Astrocyte of the spinal cord (primary cell): ENCODE measurements around the gene FMO3.

Experiments used
- DNase-seq: peaks from one replicate; pipeline ENCODE4 v3.0.0; 2011; ENCODE audit warnings: low read depth, low spot score
- H3K4me3 ChIP-seq: 2 replicates; pipeline ENCODE4 v1.5.1; 2011; ENCODE audit warnings: low read depth, mild to moderate bottlenecking, low read length, moderate library complexity
- in situ Hi-C: cut with HindIII; loops from 2 replicates; pipeline ENCODE4 v1.10.0; 2017; ENCODE audit warnings: low sequenced_read_pairs
- TF ChIP-seq, protein P1 (sequence below): IDR thresholded peaks from 2 replicates; pipeline ENCODE4 v1.5.1; 2012; ENCODE audit warnings: low read depth, mild to moderate bottlenecking, low read length, inconsistent platforms

FMO3 gene

GRCh38 chr1:171112119-171112518 lies 21.4 kb downstream of the FMO3 start:
- in situ Hi-C loops: no loop called here
- TF ChIP-seq, protein P1, sequence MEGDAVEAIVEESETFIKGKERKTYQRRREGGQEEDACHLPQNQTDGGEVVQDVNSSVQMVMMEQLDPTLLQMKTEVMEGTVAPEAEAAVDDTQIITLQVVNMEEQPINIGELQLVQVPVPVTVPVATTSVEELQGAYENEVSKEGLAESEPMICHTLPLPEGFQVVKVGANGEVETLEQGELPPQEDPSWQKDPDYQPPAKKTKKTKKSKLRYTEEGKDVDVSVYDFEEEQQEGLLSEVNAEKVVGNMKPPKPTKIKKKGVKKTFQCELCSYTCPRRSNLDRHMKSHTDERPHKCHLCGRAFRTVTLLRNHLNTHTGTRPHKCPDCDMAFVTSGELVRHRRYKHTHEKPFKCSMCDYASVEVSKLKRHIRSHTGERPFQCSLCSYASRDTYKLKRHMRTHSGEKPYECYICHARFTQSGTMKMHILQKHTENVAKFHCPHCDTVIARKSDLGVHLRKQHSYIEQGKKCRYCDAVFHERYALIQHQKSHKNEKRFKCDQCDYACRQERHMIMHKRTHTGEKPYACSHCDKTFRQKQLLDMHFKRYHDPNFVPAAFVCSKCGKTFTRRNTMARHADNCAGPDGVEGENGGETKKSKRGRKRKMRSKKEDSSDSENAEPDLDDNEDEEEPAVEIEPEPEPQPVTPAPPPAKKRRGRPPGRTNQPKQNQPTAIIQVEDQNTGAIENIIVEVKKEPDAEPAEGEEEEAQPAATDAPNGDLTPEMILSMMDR: no peak
- no peak overlapping the region for H3K4me3 ChIP-seq
- no peak for DNase-seq

DNA sequence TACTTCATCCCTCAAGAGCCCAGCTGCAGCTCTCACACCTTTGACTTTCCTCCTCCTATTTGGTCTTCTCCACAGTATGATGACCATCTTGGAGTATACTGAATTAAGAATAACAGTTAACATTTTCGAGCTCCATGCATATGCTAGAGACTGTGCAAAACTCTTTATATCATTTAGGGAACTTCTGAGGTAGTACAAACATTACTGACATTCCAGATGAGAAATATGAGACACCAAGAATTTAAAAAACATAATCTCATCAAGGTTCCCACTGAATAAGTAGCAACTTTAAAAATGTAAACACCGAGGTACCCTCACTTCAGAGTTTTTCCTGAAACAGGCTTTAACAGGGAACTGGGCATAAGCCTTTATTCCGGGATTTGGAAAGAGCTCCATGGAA lies 22.7 kb downstream of the FMO3 start:
- H3K4me3 ChIP-seq: no peak overlapping the region
- DNase-seq: no peak
- in situ Hi-C loops: no loop called here
- TF ChIP-seq, protein P1: no peak

- TF ChIP-seq, protein P1: no peak
- in situ Hi-C loops: no loop called here
- H3K4me3 ChIP-seq: no peak overlapping the region
- no peak for DNase-seq
Observed at GRCh38 chr1:171115280-171115897, 24.7 kb downstream of the FMO3 start.

GRCh38 chr1:171116676-171117075 lies 26.0 kb downstream of the FMO3 start:
- H3K4me3 ChIP-seq: no peak overlapping the region
- in situ Hi-C loops: no loop called here
- DNase-seq: no peak
- TF ChIP-seq, protein P1: no peak

GRCh38 chr1:171117085-171117484 lies 26.4 kb downstream of the FMO3 start:
- DNase-seq: no peak
- in situ Hi-C loops: no loop called here
- TF ChIP-seq, protein P1: no peak
- no peak overlapping the region for H3K4me3 ChIP-seq

GRCh38 chr1:171119648-171120047 lies 28.9 kb downstream of the FMO3 start:
- H3K4me3 ChIP-seq: no peak overlapping the region
- in situ Hi-C loops: no loop called here
- TF ChIP-seq, protein P1: no peak
- no peak for DNase-seq

GRCh38 chr1:171122299-171122698 lies 31.6 kb downstream of the FMO3 start:
- in situ Hi-C loops: no loop called here
- no peak for DNase-seq
- no peak overlapping the region for H3K4me3 ChIP-seq
- TF ChIP-seq, protein P1: no peak
